HepG2 (cell line): ENCODE data around the gene HSD17B8. TPM values are rescaled to one million over a fixed set of nuclear protein-coding genes. Genes with fewer than 3 reads are reported as not detected.
A peak's percentile ranks its signal among the peaks of the same experiment; 100 is the strongest.

Source experiments
- AKAP8 ChIP-seq: sonication (generic); formaldehyde crosslinking; IDR thresholded peaks from 2 replicates; pipeline ENCODE4 v1.5.1; 2020; ENCODE audit warnings: mild to moderate bottlenecking, missing genetic modification reagents
- DNMT3B ChIP-seq: conservative IDR thresholded peaks from 2 replicates; pipeline ENCODE4 v1.6.1; 2016; ENCODE audit warnings: missing biosample characterization, control low read depth
- FOXP1 ChIP-seq, 2 experiments: fragments of 450-650 bp in 1 of 2; IDR thresholded peaks; 2 replicates each; pipeline ENCODE4 v1.6.1; 2017 to 2018; ENCODE audit warnings: antibody characterized with exemption in 1 of 2
- GATA4 ChIP-seq: sonication (generic); IDR thresholded peaks from 2 replicates; pipeline ENCODE4 v1.6.1; 2016; ENCODE audit warnings: antibody characterized with exemption, low read depth, borderline replicate concordance
- MAX ChIP-seq: IDR thresholded peaks from 2 replicates; pipeline ENCODE4 v1.6.1; 2012; ENCODE audit warnings: inconsistent platforms
- NR2F1 ChIP-seq, 2 experiments: fragments of 450-650 bp in 1 of 2; formaldehyde crosslinking in 1 of 2; IDR thresholded peaks; 2 replicates each; pipeline versions ENCODE4 v1.5.0 to v1.6.1; 2016 to 2020; ENCODE audit warnings: mild to moderate bottlenecking in 1 of 2, missing compliant biosample characterization in 1 of 2, missing genetic modification reagents in 1 of 2, moderate library complexity in 1 of 2
- RFX1 ChIP-seq: fragments of 450-650 bp; IDR thresholded peaks from 2 replicates; pipeline ENCODE4 v1.6.1; 2017
- RFXAP ChIP-seq: sonication (generic); formaldehyde crosslinking; IDR thresholded peaks from 2 replicates; pipeline ENCODE4 v1.4.0; 2020; ENCODE audit warnings: missing genetic modification reagents, borderline replicate concordance
- ZFP37 ChIP-seq: sonication (generic); formaldehyde crosslinking; IDR thresholded peaks from 2 replicates; pipeline ENCODE4 v1.4.0; 2020; ENCODE audit warnings: missing genetic modification reagents, borderline replicate concordance
- ZHX1 ChIP-seq: sonication (generic); formaldehyde crosslinking; IDR thresholded peaks from 2 replicates; pipeline ENCODE4 v1.8.1; 2022; ENCODE audit warnings: low read depth, mild to moderate bottlenecking, missing genetic modification reagents
- ZMYM4 ChIP-seq: sonication (generic); formaldehyde crosslinking; IDR thresholded peaks from 2 replicates; pipeline ENCODE4 v1.8.1; 2023; ENCODE audit warnings: mild to moderate bottlenecking, missing genetic modification reagents
- ZNF205 ChIP-seq: IDR thresholded peaks from 2 replicates; pipeline ENCODE4 v1.6.1; 2018; ENCODE audit warnings: missing biosample characterization, missing genetic modification reagents
- ZNF224 ChIP-seq: sonication (generic); formaldehyde crosslinking; IDR thresholded peaks from 2 replicates; pipeline ENCODE4 v1.5.0; 2020; ENCODE audit warnings: mild to moderate bottlenecking, missing genetic modification reagents
- ZNF251 ChIP-seq: sonication (generic); formaldehyde crosslinking; IDR thresholded peaks from 2 replicates; pipeline ENCODE4 v1.9.0; 2021; ENCODE audit warnings: mild to moderate bottlenecking, missing genetic modification reagents
- ZNF431 ChIP-seq: sonication (generic); formaldehyde crosslinking; IDR thresholded peaks from 2 replicates; pipeline ENCODE4 v1.9.0; 2022; ENCODE audit warnings: missing genetic modification reagents, low read depth, mild to moderate bottlenecking, borderline replicate concordance
- ZNF503 ChIP-seq: sonication (generic); formaldehyde crosslinking; IDR thresholded peaks from 2 replicates; pipeline ENCODE4 v1.4.0; 2020; ENCODE audit warnings: missing genetic modification reagents
- ZNF614 ChIP-seq: IDR thresholded peaks from 2 replicates; pipeline ENCODE4 v1.6.1; 2018; ENCODE audit warnings: missing biosample characterization, missing genetic modification reagents, inconsistent platforms, borderline replicate concordance
- ZNF839 ChIP-seq: sonication (generic); formaldehyde crosslinking; IDR thresholded peaks from 2 replicates; pipeline ENCODE4 v1.4.0; 2020; ENCODE audit warnings: missing genetic modification reagents, mild to moderate bottlenecking, borderline replicate concordance
- polyA plus RNA-seq, 8 experiments: library from polyadenylated mRNA; depleted of rRNA in 3 of 8; stranded (reverse) in 7 of 8; unstranded in 1 of 8; fragments of >200 nt; fragmentation: Illumina TruSeq in 4 of 8; extraction: Trizol in 4 of 8; gene quantifications; 2 replicates each; pipeline versions ENCODE4 v1.2.1 to v1.2.3, GENCODE V29; 2011 to 2016; ENCODE audit warnings: low read depth in 4 of 8, missing spikeins in 1 of 8, mixed read lengths in 1 of 8; ENCODE audit not compliant: insufficient read depth in 1 of 8
- total RNA-seq, 5 experiments: library from RNA; depleted of rRNA; stranded (reverse); fragments of >200 nt; fragmentation: Illumina TruSeq; extraction: Trizol; gene quantifications; 2 replicates each; pipeline ENCODE4 v1.2.3, GENCODE V29; 2016; ENCODE audit warnings: low read depth in 1 of 5
- TF ChIP-seq, protein P1 (sequence below): sonication (generic); formaldehyde crosslinking; IDR thresholded peaks from 2 replicates; pipeline ENCODE4 v1.8.1; 2023; ENCODE audit warnings: mild to moderate bottlenecking, missing genetic modification reagents, borderline replicate concordance
- TF ChIP-seq, protein P2 (sequence below): sonication (generic); formaldehyde crosslinking; IDR thresholded peaks from 2 replicates; pipeline ENCODE4 v1.9.0; 2021; ENCODE audit warnings: missing genetic modification reagents, borderline replicate concordance
- TF ChIP-seq, protein P3 (sequence below): fragments of 450-650 bp; IDR thresholded peaks from 2 replicates; pipeline ENCODE4 v1.6.1; 2017

Gene HSD17B8
- total and polyA plus RNA-seq, 2 of the 13 experiments (the other 11 are each of a cell fraction or from before 2014, with no cell fraction given), result 12.6 to 20.1 TPM

- TF ChIP-seq ZHX1 (CRISPR knock-in tag) (no peak), ZNF839 (CRISPR knock-in tag) (no peak), AKAP8 (no peak), MAX (no peak), ZNF431 (no peak), ZNF224 (CRISPR knock-in tag) (0 out of 2 replicates have a peak, but pooled peaks have one; percentile 42), RFXAP (CRISPR knock-in tag) (peak; percentile 69; the same call in 1 of the 2 replicates), NR2F1 (CRISPR knock-in tag; IDR thresholded peaks at IDR 0.05) (peak; percentile 99 to 100), ZMYM4 (CRISPR knock-in tag) (peak; percentile 69; the same call in 1 of the 2 replicates), ZNF503 (CRISPR knock-in tag) (peak; percentile 88), RFX1 (no peak), FOXP1 (IDR thresholded peaks at IDR 0.05) (peak; percentile 83), FOXP1 (CRISPR knock-in tag; IDR thresholded peaks at IDR 0.05) (peak; percentile 99), GATA4 (peak; percentile 60; the same call in 1 of the 2 replicates), ZNF251 (CRISPR knock-in tag) (no peak), ZFP37 (CRISPR knock-in tag) (peak; percentile 70; the same call in 1 of the 2 replicates), DNMT3B (CRISPR knock-in tag) (peak; percentile 81; the same call in 1 of the 2 replicates), ZNF614 (CRISPR knock-in tag) (peak; percentile 96; the same call in 1 of the 2 replicates), ZNF205 (CRISPR knock-in tag) (peak; percentile 81; the same call in 1 of the 2 replicates)
- TF ChIP-seq, protein P1, sequence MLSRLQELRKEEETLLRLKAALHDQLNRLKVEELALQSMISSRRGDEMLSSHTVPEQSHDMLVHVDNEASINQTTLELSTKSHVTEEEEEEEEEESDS, result no peak
- TF ChIP-seq, protein P2, sequence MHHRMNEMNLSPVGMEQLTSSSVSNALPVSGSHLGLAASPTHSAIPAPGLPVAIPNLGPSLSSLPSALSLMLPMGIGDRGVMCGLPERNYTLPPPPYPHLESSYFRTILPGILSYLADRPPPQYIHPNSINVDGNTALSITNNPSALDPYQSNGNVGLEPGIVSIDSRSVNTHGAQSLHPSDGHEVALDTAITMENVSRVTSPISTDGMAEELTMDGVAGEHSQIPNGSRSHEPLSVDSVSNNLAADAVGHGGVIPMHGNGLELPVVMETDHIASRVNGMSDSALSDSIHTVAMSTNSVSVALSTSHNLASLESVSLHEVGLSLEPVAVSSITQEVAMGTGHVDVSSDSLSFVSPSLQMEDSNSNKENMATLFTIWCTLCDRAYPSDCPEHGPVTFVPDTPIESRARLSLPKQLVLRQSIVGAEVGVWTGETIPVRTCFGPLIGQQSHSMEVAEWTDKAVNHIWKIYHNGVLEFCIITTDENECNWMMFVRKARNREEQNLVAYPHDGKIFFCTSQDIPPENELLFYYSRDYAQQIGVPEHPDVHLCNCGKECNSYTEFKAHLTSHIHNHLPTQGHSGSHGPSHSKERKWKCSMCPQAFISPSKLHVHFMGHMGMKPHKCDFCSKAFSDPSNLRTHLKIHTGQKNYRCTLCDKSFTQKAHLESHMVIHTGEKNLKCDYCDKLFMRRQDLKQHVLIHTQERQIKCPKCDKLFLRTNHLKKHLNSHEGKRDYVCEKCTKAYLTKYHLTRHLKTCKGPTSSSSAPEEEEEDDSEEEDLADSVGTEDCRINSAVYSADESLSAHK, result no peak
- TF ChIP-seq, protein P3, sequence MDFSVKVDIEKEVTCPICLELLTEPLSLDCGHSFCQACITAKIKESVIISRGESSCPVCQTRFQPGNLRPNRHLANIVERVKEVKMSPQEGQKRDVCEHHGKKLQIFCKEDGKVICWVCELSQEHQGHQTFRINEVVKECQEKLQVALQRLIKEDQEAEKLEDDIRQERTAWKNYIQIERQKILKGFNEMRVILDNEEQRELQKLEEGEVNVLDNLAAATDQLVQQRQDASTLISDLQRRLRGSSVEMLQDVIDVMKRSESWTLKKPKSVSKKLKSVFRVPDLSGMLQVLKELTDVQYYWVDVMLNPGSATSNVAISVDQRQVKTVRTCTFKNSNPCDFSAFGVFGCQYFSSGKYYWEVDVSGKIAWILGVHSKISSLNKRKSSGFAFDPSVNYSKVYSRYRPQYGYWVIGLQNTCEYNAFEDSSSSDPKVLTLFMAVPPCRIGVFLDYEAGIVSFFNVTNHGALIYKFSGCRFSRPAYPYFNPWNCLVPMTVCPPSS, result no peak
These were observed 6.1 kb upstream of the HSD17B8 start (continued) for GRCh38 chr6:33198159-33198852.
